ENCODE measurements around the gene ZFX.

ZFX gene

DNA sequence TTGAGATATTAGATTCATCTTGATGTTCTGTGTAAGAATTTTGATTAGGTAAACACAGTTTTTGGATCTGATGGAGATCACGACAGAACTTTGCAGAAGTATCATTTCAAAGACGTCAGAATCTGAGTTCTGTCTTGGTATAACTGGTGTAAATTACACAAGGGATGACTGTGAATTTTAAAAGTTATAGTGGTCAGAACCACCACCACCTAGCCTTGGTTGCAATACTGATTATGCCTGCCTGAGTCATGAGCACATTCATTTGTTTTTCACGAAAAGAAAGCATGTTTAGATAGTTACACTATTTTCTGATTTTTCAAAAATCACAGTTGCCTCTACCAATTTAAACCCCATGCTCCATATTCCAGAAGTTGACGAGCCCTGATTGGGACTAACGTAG is 54.8 kb downstream of the ZFX start:
- Histone ChIP-seq H3K9me3 (ENCODE audit: control insufficient read depth, low read depth, low read length) (no peaks in the 10 kb centered on the region), H3K4me1 (ENCODE audit: control insufficient read depth, low read depth, low read length) (no peaks in the 10 kb centered on the region), H3K36me3 (ENCODE audit: control insufficient read depth, low read depth, low read length) (peaks cover 29% of the 10 kb centered on the region), H3K27me3 (ENCODE audit: control insufficient read depth, insufficient read depth, low read length) (no peaks in the 10 kb centered on the region), H3K27ac (ENCODE audit: low read length) (no peak overlapping the region), H3K9ac (ENCODE audit: low read length) (no peak overlapping the region), H3K4me3 (ENCODE audit: low read length) (no peak overlapping the region)

GRCh38 chrX:24204958-24205357 is 55.4 kb downstream of the ZFX start:
- Histone ChIP-seq H3K4me3 (ENCODE audit: low read length) (no peak overlapping the region), H3K9ac (ENCODE audit: low read length) (no peak overlapping the region), H3K27ac (ENCODE audit: low read length) (no peak overlapping the region), H3K27me3 (ENCODE audit: control insufficient read depth, insufficient read depth, low read length) (no peaks in the 10 kb centered on the region), H3K36me3 (ENCODE audit: control insufficient read depth, low read depth, low read length) (peaks cover 35% of the 10 kb centered on the region), H3K9me3 (ENCODE audit: control insufficient read depth, low read depth, low read length) (no peaks in the 10 kb centered on the region), H3K4me1 (ENCODE audit: control insufficient read depth, low read depth, low read length) (no peaks in the 10 kb centered on the region)

DNA sequence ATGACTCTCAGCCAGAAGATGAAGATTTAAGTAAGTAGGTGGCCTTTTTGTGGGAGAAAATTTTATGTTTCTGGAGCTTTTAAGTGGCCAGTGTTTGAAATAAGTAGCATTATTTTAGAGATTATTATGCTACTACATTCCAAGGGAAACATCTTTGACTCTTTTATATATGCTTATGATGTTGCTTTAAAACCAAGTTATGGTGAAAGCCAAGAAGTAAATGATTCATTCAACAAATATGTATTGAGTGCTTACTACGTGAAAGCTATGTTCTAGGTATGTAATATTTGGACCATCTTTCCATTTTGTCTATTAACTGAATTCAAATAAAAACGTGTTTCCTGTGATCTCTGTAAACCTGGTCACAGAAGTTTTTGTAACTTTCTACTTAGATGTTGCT is 58.3 kb downstream of the ZFX start:
- Histone ChIP-seq H3K4me3 (ENCODE audit: low read length) (no peak overlapping the region), H3K27ac (ENCODE audit: low read length) (no peak overlapping the region), H3K36me3 (ENCODE audit: control insufficient read depth, low read depth, low read length) (peaks cover 51% of the 10 kb centered on the region), H3K9me3 (ENCODE audit: control insufficient read depth, low read depth, low read length) (no peaks in the 10 kb centered on the region), H3K4me1 (ENCODE audit: control insufficient read depth, low read depth, low read length) (no peaks in the 10 kb centered on the region), H3K9ac (ENCODE audit: low read length) (no peak overlapping the region), H3K27me3 (ENCODE audit: control insufficient read depth, insufficient read depth, low read length) (no peaks in the 10 kb centered on the region)

DNA sequence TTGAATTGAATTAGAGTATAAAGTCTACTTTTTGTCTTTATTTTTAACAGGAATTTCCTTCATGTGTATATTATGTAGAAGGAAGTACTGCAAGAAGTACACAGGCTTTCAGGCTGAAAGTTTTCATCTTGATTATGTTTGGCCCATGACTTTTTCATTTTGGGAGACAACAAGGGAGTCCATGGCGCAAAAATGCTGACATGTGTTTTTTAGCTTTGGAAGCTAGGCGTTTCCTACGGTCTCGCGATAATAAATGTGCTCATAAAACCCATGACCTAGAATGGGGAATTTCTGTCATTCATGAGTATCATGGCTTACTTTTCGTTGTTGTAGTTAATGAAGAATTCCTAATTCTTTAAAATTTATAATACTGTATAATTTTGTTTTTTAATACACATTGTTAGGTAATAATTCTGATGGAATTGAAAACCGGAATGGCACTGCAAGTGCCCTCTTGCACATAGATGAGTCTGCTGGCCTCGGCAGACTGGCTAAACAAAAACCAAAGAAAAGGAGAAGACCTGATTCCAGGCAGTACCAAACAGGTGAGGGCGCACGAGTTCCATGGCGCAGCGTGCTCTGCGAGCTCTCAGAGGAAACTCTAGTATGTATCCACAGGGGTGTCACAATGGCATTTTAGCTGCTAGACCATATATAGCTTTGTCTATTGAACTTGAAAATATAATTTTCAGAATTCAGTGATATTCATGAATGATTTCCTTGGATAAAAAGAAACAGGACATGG is 59.1 kb downstream of the ZFX start:
- no peak overlapping the region for H3K27ac ChIP-seq (ENCODE audit: low read length)
- peaks cover 50% of the 10 kb centered on the region for H3K36me3 ChIP-seq (ENCODE audit: control insufficient read depth, low read depth, low read length)

GRCh38 chrX:24210190-24210589 is 60.7 kb downstream of the ZFX start:
- H3K9ac ChIP-seq (ENCODE audit: low read length), result no peak overlapping the region
- no peak overlapping the region for H3K4me3 ChIP-seq (ENCODE audit: low read length)
- no peak overlapping the region for H3K27ac ChIP-seq (ENCODE audit: low read length)
- no peaks in the 10 kb centered on the region for H3K27me3 ChIP-seq (ENCODE audit: control insufficient read depth, insufficient read depth, low read length)
- no peaks in the 10 kb centered on the region for H3K9me3 ChIP-seq (ENCODE audit: control insufficient read depth, low read depth, low read length)
- H3K4me1 ChIP-seq (ENCODE audit: control insufficient read depth, low read depth, low read length), result peaks cover 8% of the 10 kb centered on the region
- peaks cover 50% of the 10 kb centered on the region for H3K36me3 ChIP-seq (ENCODE audit: control insufficient read depth, low read depth, low read length)

More for the DNA sequence above, 59.1 kb downstream of the ZFX start:
- Histone ChIP-seq H3K9ac (ENCODE audit: low read length) (no peak overlapping the region), H3K4me1 (ENCODE audit: control insufficient read depth, low read depth, low read length) (no peaks in the 10 kb centered on the region), H3K27me3 (ENCODE audit: control insufficient read depth, insufficient read depth, low read length) (no peaks in the 10 kb centered on the region), H3K9me3 (ENCODE audit: control insufficient read depth, low read depth, low read length) (no peaks in the 10 kb centered on the region), H3K4me3 (ENCODE audit: low read length) (no peak overlapping the region)

DNA sequence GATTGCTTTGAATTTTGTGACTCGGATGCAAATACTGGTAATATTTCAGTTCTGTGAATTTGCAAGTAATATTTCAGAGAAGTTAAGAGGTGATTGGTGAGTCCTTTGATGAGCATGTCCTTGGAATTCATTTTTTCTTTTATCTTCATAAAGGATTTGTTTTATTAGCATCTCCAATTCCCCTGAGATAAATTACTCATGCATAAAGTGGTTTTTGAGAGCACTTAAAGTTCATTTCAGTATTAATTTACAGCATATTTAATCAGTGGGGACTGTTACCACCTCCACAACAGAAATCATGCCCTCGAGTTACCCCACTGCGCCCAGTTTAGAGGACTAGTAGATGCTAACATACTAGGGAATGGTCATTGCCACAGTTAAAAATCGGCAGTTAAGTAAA is 65.0 kb downstream of the ZFX start:
- Histone ChIP-seq H3K9me3 (ENCODE audit: control insufficient read depth, low read depth, low read length) (no peaks in the 10 kb centered on the region), H3K36me3 (ENCODE audit: control insufficient read depth, low read depth, low read length) (peaks cover 29% of the 10 kb centered on the region), H3K4me1 (ENCODE audit: control insufficient read depth, low read depth, low read length) (peaks cover 11% of the 10 kb centered on the region), H3K4me3 (ENCODE audit: low read length) (no peak overlapping the region), H3K27ac (ENCODE audit: low read length) (no peak overlapping the region), H3K9ac (ENCODE audit: low read length) (no peak overlapping the region), H3K27me3 (ENCODE audit: control insufficient read depth, insufficient read depth, low read length) (no peaks in the 10 kb centered on the region)

- H3K36me3 ChIP-seq (ENCODE audit: control insufficient read depth, low read depth, low read length), result peaks cover 22% of the 10 kb centered on the region
- H3K27me3 ChIP-seq (ENCODE audit: control insufficient read depth, insufficient read depth, low read length), result no peaks in the 10 kb centered on the region
- H3K4me3 ChIP-seq (ENCODE audit: low read length), result no peak overlapping the region
- H3K27ac ChIP-seq (ENCODE audit: low read length), result no peak overlapping the region
- no peaks in the 10 kb centered on the region for H3K9me3 ChIP-seq (ENCODE audit: control insufficient read depth, low read depth, low read length)
- H3K4me1 ChIP-seq (ENCODE audit: control insufficient read depth, low read depth, low read length), result peaks cover 11% of the 10 kb centered on the region
- no peak overlapping the region for H3K9ac ChIP-seq (ENCODE audit: low read length)
These were observed 65.7 kb downstream of the ZFX start for GRCh38 chrX:24215272-24215671.

DNA sequence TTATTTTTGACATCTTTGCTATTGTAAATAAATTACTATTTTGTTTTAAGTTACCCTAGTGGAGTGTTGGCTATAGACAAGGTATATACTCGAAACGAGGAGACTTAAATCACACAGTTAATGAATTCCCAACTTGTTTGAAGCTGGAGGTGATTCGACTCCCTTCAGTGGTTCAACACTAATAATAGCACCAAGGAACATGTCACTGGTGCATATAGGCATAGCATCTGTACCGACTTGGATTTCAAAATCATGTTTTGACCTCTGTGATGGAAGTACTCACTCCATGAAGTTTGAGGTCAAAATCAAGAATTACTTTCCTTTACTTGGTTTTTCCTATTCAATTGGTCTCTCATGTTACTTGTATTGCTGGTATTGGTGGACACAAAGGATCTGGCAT is 66.5 kb downstream of the ZFX start:
- H3K9ac ChIP-seq (ENCODE audit: low read length), result no peak overlapping the region
- peaks cover 11% of the 10 kb centered on the region for H3K4me1 ChIP-seq (ENCODE audit: control insufficient read depth, low read depth, low read length)
- peaks cover 15% of the 10 kb centered on the region for H3K36me3 ChIP-seq (ENCODE audit: control insufficient read depth, low read depth, low read length)
- H3K27ac ChIP-seq (ENCODE audit: low read length), result no peak overlapping the region
- no peaks in the 10 kb centered on the region for H3K27me3 ChIP-seq (ENCODE audit: control insufficient read depth, insufficient read depth, low read length)
- no peak overlapping the region for H3K4me3 ChIP-seq (ENCODE audit: low read length)
- no peaks in the 10 kb centered on the region for H3K9me3 ChIP-seq (ENCODE audit: control insufficient read depth, low read depth, low read length)

DNA sequence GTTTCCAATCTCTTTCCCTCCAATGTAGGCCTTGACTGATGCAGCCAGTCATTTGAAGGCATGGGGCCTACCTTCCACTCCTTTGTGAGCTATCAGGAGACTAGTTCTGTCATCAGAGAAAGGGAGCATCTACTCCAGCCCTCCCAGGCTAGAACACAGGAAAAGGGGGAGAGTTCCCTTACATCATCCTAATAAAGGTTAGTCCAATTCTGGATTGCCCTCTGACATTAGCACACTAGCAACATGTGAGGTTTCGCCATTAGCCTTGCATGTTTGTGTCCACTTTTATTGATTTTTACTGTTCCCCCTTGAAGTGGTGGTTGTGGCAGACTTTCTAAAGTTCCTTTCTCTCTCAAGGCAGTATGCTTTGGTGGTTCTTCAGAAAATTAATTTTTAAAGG is 67.3 kb downstream of the ZFX start:
- Histone ChIP-seq H3K27me3 (ENCODE audit: control insufficient read depth, insufficient read depth, low read length) (no peaks in the 10 kb centered on the region), H3K4me3 (ENCODE audit: low read length) (no peak overlapping the region), H3K36me3 (ENCODE audit: control insufficient read depth, low read depth, low read length) (peaks cover 7% of the 10 kb centered on the region), H3K4me1 (ENCODE audit: control insufficient read depth, low read depth, low read length) (peaks cover 11% of the 10 kb centered on the region), H3K9me3 (ENCODE audit: control insufficient read depth, low read depth, low read length) (no peaks in the 10 kb centered on the region), H3K9ac (ENCODE audit: low read length) (no peak overlapping the region), H3K27ac (ENCODE audit: low read length) (no peak overlapping the region)

GRCh38 chrX:24219320-24219719 is 69.8 kb downstream of the ZFX start:
- Histone ChIP-seq H3K27me3 (ENCODE audit: control insufficient read depth, insufficient read depth, low read length) (no peaks in the 10 kb centered on the region), H3K9ac (ENCODE audit: low read length) (no peak overlapping the region), H3K4me1 (ENCODE audit: control insufficient read depth, low read depth, low read length) (peaks cover 11% of the 10 kb centered on the region), H3K4me3 (ENCODE audit: low read length) (no peak overlapping the region), H3K9me3 (ENCODE audit: control insufficient read depth, low read depth, low read length) (no peaks in the 10 kb centered on the region), H3K27ac (ENCODE audit: low read length) (no peak overlapping the region), H3K36me3 (ENCODE audit: control insufficient read depth, low read depth, low read length) (no peaks in the 10 kb centered on the region)

- H3K4me3 ChIP-seq (ENCODE audit: low read length), result no peak overlapping the region
- no peak overlapping the region for H3K27ac ChIP-seq (ENCODE audit: low read length)
- H3K27me3 ChIP-seq (ENCODE audit: control insufficient read depth, insufficient read depth, low read length), result no peaks in the 10 kb centered on the region
- H3K36me3 ChIP-seq (ENCODE audit: control insufficient read depth, low read depth, low read length), result no peaks in the 10 kb centered on the region
- no peak overlapping the region for H3K9ac ChIP-seq (ENCODE audit: low read length)
- no peaks in the 10 kb centered on the region for H3K4me1 ChIP-seq (ENCODE audit: control insufficient read depth, low read depth, low read length)
- H3K9me3 ChIP-seq (ENCODE audit: control insufficient read depth, low read depth, low read length), result no peaks in the 10 kb centered on the region
These were observed 72.3 kb downstream of the ZFX start for GRCh38 chrX:24221872-24222271.

- Histone ChIP-seq H3K27me3 (ENCODE audit: control insufficient read depth, insufficient read depth, low read length) (no peaks in the 10 kb centered on the region), H3K9me3 (ENCODE audit: control insufficient read depth, low read depth, low read length) (no peaks in the 10 kb centered on the region), H3K36me3 (ENCODE audit: control insufficient read depth, low read depth, low read length) (no peaks in the 10 kb centered on the region), H3K4me1 (ENCODE audit: control insufficient read depth, low read depth, low read length) (no peaks in the 10 kb centered on the region), H3K9ac (ENCODE audit: low read length) (no peak overlapping the region), H3K4me3 (ENCODE audit: low read length) (no peak overlapping the region), H3K27ac (ENCODE audit: low read length) (no peak overlapping the region)
These were observed 75.7 kb downstream of the ZFX start for GRCh38 chrX:24225265-24225664.
